CD4-positive, alpha-beta T cell treated with Interleukin-17A for 4 hours (primary cell): ENCODE measurements around the gene BABAM1.

ENCODE experiments used
- DNase-seq: peaks from one replicate; pipeline ENCODE4 v3.0.0-alpha.2; 2020; ENCODE audit warnings: mixed read lengths

The BABAM1 gene

DNA sequence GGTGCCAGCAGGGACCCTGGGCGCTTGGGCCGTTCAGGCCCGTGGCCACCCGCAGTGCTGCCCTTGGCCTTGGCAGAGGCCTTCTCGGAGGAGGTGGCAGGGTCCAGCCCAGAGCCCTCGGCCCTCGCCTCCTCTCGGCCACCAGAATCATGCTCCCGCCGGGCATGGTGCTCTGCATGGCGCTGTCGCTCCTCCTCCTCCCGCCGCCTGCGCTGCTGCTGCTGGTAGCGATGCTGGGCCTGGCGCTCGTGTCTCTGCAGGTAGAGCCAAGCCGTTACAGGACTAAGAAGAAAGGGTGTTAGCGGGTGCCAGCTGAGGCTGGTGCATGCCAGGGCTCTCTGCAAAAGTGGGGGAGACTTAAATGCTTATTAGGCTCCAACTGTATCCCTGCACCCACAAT is 57.9 kb downstream of the BABAM1 start:
- no peak for DNase-seq

DNA sequence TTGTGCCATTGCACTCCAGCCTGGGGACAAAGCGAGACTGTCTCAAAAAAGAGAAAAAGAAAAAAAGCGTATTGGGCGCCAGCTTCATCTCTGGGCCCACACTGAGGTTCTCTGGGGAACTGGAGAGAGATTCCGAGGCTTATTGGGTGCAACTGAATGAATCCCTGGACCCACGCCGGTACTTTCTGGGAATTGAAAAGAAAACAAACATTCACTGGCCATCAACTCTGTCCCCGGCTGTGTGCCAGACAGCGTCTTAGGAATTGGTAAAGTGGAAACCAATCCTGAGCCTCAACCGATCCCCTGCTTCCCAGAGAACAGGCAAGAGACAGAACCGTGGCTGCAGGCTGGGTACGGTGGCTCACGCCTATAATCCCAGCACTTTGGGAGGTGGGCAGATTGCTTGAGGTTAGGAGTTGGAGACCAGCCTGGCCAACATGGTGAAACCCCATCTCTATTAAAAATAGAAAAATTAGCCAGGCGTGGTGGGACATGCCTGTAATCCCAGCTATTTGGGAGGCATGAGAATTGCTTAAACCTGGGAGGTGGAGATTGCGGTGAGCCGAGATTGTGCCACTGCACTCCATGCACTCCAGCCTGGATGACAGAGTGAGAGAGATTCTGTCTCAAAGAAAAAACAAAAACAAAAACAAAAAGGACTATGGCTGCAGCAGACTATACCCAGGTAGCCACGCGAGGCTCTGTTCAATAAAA is 58.8 kb downstream of the BABAM1 start:
- no peak for DNase-seq

- DNase-seq: no peak
Observed at GRCh38 chr19:17326595-17326966, 59.3 kb downstream of the BABAM1 start.

DNA sequence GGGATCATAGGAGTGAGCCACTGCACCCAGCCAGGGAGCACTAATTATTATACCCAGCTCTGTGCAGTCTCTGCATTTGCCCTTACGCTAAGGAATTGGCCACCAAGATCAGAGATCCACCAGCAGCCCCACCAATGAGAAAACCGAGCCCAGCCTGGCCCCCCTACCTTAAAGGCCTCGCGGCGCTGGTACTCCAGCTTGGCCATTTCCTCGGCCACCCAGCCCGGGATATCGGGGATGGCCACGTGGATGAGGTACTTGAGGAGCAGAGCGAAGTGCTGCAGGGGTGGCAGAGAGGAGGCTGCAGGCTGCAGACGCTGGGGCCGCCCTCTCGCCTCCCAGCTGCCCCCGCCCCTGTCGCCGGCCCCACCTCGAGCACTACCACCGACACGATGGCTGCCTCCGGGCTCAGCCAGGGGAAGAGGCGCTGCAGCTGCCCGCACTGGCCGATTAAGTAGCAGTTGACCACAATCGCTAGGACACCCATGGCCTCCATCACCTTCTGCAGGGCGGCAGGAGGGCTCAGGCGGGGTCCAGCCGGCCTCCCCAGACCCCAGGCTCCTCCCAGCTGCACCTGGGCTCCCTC is 59.9 kb downstream of the BABAM1 start:
- no peak for DNase-seq

GRCh38 chr19:17327654-17328516 is 60.6 kb downstream of the BABAM1 start:
- DNase-seq: peak; percentile 84
